ENCODE data around the gene JSRP1. TPM values are rescaled to one million over a fixed set of nuclear protein-coding genes. Genes with fewer than 3 reads are reported as not detected.

Gene JSRP1
- total RNA-seq, 2 experiments from 2014 or later = 1.5 to 15.9 TPM

DNA sequence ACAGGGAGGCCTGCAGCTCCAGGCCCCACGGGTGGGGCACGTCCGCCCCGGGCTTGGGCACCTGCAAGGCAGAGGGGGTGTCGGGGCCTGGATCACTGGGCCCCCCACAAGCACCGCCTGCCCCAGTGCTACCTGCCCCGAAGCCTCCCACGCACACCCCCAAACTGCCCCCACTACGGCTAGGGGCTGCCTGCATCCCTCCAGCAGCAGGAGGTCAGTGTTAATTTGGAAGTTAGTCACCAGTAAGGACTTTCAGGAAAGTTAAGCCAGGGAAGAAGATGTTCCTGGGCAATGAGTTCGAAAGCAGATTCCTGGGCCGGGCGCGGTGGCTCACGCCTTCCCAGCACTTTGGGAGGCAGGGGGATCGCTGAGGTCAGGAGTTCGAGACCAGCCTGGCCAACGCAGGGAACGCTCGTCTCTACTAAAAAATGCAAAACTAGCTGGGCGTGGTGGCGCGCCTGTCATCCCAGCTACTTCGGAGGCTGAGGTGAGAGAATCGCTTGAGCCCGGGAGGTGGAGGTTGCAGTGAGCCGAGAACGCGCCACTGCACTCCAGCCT, 20.3 kb upstream of the JSRP1 start:
- Histone ChIP-seq H3K36me3 (ENCODE audit: insufficient read depth, low read length) (peaks cover 45% of the 10 kb centered on the region), H4K20me1 (ENCODE audit: insufficient read depth, low read length) (peaks cover 6% of the 10 kb centered on the region), H3K4me3 (ENCODE audit: low read depth, low read length, poor library complexity, severe bottlenecking) (no peak overlapping the region), H2AFZ (ENCODE audit: low read length) (no peak overlapping the region), H3K9me3 (ENCODE audit: low read length) (no peaks in the 10 kb centered on the region), H3K9me2 (ENCODE audit: insufficient read depth, low read length) (no peaks in the 10 kb centered on the region), H3K79me2 (ENCODE audit: insufficient read depth, low read depth, low read length) (peaks cover 31% of the 10 kb centered on the region), H3K27ac (ENCODE audit: low read depth, low read length, poor library complexity, severe bottlenecking) (no peak overlapping the region), H3K4me1 (ENCODE audit: insufficient read depth, low read length, poor library complexity, severe bottlenecking) (peaks cover 27% of the 10 kb centered on the region), H3K4me2 (ENCODE audit: low read length) (no peak overlapping the region)
- ChIA-PET POLR2A (no interaction called here), CTCF (ENCODE audit: unreplicated experiment) (no interaction called here)
- no peak for DNase-seq (ENCODE audit: low spot score)
- TF ChIP-seq EZH2phosphoT487 (IDR thresholded peaks at IDR 0.05; ENCODE audit: borderline replicate concordance, low read depth, low read length) = no peak
- TF ChIP-seq, protein P1, sequence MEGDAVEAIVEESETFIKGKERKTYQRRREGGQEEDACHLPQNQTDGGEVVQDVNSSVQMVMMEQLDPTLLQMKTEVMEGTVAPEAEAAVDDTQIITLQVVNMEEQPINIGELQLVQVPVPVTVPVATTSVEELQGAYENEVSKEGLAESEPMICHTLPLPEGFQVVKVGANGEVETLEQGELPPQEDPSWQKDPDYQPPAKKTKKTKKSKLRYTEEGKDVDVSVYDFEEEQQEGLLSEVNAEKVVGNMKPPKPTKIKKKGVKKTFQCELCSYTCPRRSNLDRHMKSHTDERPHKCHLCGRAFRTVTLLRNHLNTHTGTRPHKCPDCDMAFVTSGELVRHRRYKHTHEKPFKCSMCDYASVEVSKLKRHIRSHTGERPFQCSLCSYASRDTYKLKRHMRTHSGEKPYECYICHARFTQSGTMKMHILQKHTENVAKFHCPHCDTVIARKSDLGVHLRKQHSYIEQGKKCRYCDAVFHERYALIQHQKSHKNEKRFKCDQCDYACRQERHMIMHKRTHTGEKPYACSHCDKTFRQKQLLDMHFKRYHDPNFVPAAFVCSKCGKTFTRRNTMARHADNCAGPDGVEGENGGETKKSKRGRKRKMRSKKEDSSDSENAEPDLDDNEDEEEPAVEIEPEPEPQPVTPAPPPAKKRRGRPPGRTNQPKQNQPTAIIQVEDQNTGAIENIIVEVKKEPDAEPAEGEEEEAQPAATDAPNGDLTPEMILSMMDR (conservative IDR thresholded peaks at IDR 0.05; ENCODE audit: low read length) = no peak
- no TSS peak for BruUV-seq (replicated peaks)
- intact Hi-C loops (cut with micrococcal nuclease; ENCODE audit: unreplicated experiment) = no loop called here

DNA sequence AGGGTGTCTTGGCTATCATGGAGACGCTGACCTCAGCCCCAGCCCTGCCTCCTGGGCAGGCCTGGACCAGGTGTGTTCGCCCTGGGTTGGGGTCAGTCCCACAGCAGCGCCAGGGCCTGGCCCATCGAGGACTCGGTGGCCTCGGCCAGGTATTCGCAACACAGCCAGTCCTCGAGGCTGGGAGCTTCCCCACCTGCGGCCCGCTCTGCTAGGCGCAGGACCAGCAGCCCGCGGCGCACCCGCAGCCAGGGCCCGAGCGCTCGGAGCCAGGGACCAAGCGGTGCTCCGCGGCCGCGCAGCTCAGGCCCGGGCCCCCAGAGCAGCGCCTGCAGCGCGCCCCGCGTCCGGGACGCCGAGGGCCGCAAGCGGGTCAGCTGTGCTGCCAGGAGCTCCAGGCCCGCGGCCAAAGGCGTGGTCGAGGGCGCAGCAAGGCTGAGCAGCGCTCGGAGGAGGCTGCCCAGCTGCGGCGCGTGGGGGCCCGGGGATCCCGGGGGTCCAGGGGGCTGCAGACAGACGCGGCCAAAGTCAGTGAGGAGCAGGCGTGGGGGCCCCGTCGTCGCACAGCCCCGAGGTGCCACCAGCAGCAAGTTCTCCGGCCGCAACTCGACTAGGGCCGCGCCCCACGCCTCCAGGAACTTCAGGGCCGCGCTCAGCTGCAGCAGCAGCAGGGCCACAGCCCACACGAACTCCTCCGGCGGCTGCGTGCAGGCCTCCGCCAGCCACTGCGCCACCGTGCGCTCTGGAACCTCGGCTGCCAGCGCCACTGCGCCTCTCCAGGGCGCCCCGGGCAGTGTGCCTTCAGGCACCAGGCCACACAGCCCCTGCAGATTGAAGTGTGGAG, 19.6 kb upstream of the JSRP1 start:
- BruUV-seq (replicated peaks) = no TSS peak
- no peak for DNase-seq (ENCODE audit: low spot score)
- no peak for TF ChIP-seq EZH2phosphoT487 (IDR thresholded peaks at IDR 0.05; ENCODE audit: borderline replicate concordance, low read depth, low read length)
- TF ChIP-seq, protein P1 (conservative IDR thresholded peaks at IDR 0.05; ENCODE audit: low read length) = no peak
- H2AFZ ChIP-seq (ENCODE audit: low read length) = no peak overlapping the region
- H3K79me2 ChIP-seq (ENCODE audit: insufficient read depth, low read depth, low read length) = peaks cover 38% of the 10 kb centered on the region
- POLR2A ChIA-PET = no interaction called here
- H3K9me3 ChIP-seq (ENCODE audit: low read length) = no peaks in the 10 kb centered on the region
- no peak overlapping the region for H3K27ac ChIP-seq (ENCODE audit: low read depth, low read length, poor library complexity, severe bottlenecking)
- intact Hi-C loops (cut with micrococcal nuclease; ENCODE audit: unreplicated experiment) = no loop called here
- peaks cover 26% of the 10 kb centered on the region for H3K4me1 ChIP-seq (ENCODE audit: insufficient read depth, low read length, poor library complexity, severe bottlenecking)
- H3K4me3 ChIP-seq (ENCODE audit: low read depth, low read length, poor library complexity, severe bottlenecking) = no peak overlapping the region
- H3K36me3 ChIP-seq (ENCODE audit: insufficient read depth, low read length) = peaks cover 51% of the 10 kb centered on the region
- no peak overlapping the region for H3K4me2 ChIP-seq (ENCODE audit: low read length)
- H4K20me1 ChIP-seq (ENCODE audit: insufficient read depth, low read length) = peaks cover 6% of the 10 kb centered on the region
- CTCF ChIA-PET (ENCODE audit: unreplicated experiment) = no interaction called here
- no peaks in the 10 kb centered on the region for H3K9me2 ChIP-seq (ENCODE audit: insufficient read depth, low read length)
